Measurements from ENCODE around the gene KLHL33. TPM values are rescaled to one million over a fixed set of nuclear protein-coding genes. Genes with fewer than 3 reads are reported as not detected.

The KLHL33 gene
- not detected in 2 replicates for total RNA-seq

GRCh38 chr14:20435582-20436362, at the start of gene KLHL33:
Gene KLHL33 (minus strand): TSS chr14:20436166. CDS start chr14:20435811, 355 bp downstream.

GRCh38 chr14:20469242-20469889, 33.4 kb upstream of the KLHL33 start, which contains the start of gene PNP:
Gene PNP (plus strand): TSS chr14:20469406. CDS start chr14:20469525, 119 bp downstream.

GRCh38 chr14:20461225-20462141, 25.5 kb upstream of the KLHL33 start, which contains the start of gene PIP4P1:
Gene PIP4P1 (minus strand): TSS chr14:20461434. CDS start chr14:20461325, 109 bp downstream.

GRCh38 chr14:20454516-20455354, 18.8 kb upstream of the KLHL33 start, which contains the start of the genes APEX1 and OSGEP:
Gene APEX1 (plus strand): TSS chr14:20455226. CDS start chr14:20455646, 420 bp downstream.
Gene OSGEP (minus strand): TSS chr14:20454812. CDS start chr14:20454683, 129 bp downstream.

GRCh38 chr14:20412876-20413743, 22.9 kb downstream of the KLHL33 start, which contains the start of gene TEP1:
Gene TEP1 (minus strand): TSS chr14:20413501. CDS start chr14:20408439, 5,062 bp downstream.

Other genes with a start within 250 kb of the KLHL33 start
- gene OR11G2, start 245.3 kb downstream of the KLHL33 start, total RNA-seq: not detected in 2 replicates
- gene OR11H6, start 212.5 kb downstream of the KLHL33 start, total RNA-seq: not detected in 2 replicates
- gene OR11H7, start 207.2 kb downstream of the KLHL33 start, total RNA-seq: not detected in 2 replicates
- not detected in 2 replicates for gene OR11H4, start 196.9 kb downstream of the KLHL33 start, total RNA-seq
- 5.2 and 7.5 TPM in 2 replicates for gene TTC5, start 130.2 kb downstream of the KLHL33 start, total RNA-seq
- 51.3 and 52.7 TPM in 2 replicates for gene CCNB1IP1, start 102.9 kb downstream of the KLHL33 start, total RNA-seq
- 11.1 and 12.9 TPM in 2 replicates for gene PARP2, start 92.5 kb downstream of the KLHL33 start, total RNA-seq
- gene TEP1, start 22.7 kb downstream of the KLHL33 start, total RNA-seq: 5.5 and 8.5 TPM in 2 replicates
- gene OSGEP, start 18.6 kb upstream of the KLHL33 start, total RNA-seq: 37.9 and 54.4 TPM in 2 replicates
- 168 and 175 TPM in 2 replicates for gene APEX1, start 19.1 kb upstream of the KLHL33 start, total RNA-seq
- 9.7 and 14.2 TPM in 2 replicates for gene PIP4P1, start 25.3 kb upstream of the KLHL33 start, total RNA-seq
- 128 and 138 TPM in 2 replicates for gene PNP, start 33.2 kb upstream of the KLHL33 start, total RNA-seq
- not detected in 2 replicates for gene RNASE10, start 69.4 kb upstream of the KLHL33 start, total RNA-seq
- not detected in 2 replicates for gene RNASE9, start 124.9 kb upstream of the KLHL33 start, total RNA-seq
- gene RNASE11, start 151.8 kb upstream of the KLHL33 start, total RNA-seq: not detected in 2 replicates
- not detected in 2 replicates for gene RNASE12, start 155.2 kb upstream of the KLHL33 start, total RNA-seq
- gene OR6S1, start 205.5 kb upstream of the KLHL33 start, total RNA-seq: not detected in 2 replicates
- gene RNASE4, start 248.4 kb upstream of the KLHL33 start, total RNA-seq: 9.0 and 11.1 TPM in 2 replicates